NCI-H748 (cell line): ENCODE data around the gene VCL.
"Not testable (repeated sequence)": the region's sequence is repeated elsewhere in the genome, so short reads cannot be mapped to it uniquely, and the experiment has no call there.

Experiments
- DNase-seq: peaks from one replicate; lab custom pipeline; 2025; ENCODE audit not compliant: unreplicated experiment; lab: John Stamatoyannopoulos, UW

VCL gene

DNA sequence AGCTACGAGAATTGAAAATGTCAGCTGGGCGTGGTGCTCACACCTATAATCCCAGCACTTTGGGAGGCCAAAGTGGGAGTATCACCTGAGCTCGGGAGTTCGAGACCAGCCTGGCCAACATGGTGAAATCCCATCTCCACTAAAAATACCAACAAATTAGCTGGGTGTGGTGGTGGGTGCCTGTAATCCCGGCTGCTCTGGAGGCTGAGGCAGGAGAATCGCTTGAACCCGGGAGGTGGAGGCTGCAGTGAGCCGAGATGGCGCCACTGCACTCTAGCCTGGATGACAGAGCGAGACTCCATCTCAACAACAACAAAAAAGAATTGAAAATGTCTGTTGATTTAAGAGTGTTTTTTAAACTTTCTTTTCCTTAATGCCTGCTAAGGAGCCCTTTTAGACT lies 149.1 kb downstream of the VCL start:
- not testable (repeated sequence) for DNase-seq

DNA sequence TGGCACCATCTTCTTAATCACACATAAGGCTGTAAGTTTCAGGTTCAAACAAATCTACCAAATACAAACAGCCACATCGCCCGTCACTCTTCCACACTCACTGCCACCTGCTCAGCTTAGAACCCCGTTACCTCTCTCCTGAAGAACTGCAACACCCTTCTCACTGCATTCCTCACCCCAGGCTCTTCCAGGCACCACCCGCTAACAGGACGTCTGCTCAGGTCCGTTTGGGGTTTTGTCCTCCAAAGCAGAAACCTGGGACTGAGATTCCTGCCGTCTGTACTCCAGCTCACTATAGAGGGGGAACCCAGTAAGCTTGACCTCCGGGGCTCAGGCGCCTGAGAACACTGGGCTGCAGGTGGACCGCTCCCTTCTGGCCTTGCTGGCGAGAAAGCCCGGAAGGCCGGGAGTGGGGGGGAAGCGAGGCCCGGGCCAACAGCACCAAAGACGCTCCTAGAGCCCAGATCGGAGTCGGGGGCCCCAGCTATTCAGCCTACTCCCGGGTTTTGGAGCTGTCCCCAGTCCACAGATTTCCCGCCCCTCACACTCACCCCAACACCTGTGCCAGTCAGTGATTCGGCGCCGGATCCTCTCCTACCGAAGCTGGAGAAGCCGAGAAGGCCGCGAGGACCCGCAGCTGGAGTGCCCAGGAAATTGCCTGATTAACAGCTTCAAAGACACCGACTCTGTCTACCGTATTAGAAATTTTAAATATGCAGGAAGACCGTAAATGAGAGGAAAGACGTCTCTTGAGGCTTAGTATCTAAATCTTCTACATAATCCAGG lies 152.5 kb downstream of the VCL start, which contains the start of gene AP3M1:
TSS of gene AP3M1 (minus strand) at position 625 of the 786 bp plus-strand sequence. CDS start 12,449 bp downstream, outside the sequence.
- peak; percentile 89 for DNase-seq

DNA sequence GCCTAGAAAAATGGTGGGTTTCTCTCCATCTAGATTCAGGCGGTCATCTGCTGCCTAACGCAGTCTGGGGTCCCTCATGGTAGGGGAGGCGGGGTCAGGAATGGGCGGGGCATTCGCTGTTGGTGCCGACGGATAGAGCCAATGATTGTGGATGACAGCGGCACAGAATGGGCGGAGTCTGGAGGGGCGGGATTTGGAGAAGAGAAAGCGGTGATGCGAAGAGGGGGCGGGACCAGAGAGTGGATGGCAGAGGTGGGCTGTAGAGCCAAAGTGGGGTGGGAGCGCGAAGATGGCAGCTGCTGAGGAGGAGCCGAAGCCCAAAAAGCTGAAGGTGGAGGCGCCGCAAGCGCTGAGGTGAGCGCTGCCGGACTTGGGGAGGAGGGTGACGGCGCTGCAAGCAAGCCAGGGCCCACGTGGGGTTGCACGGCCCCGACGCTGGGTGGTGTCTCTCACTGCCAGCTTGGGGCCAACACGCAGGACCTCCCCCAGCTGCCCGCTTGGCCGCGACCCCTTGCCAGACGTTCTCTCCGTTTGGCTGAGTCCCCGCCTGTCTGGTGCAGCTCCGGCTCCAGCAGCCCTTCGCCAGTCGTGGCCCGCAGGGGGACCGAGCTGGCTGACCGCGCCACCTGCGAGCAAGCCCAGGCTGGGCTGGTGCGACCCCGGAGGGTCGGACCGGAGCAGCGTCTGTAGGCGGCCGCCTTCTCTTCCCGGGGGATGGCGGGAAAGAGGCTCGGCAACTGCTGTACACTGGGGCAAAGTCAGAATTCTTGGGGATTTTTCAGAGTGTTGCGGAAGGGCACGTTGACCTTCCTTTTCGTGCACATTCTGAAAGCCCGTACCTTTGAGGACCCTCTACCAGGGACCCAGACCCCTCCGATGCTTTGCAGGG lies 153.3 kb downstream of the VCL start, which contains the start of gene ADK:
TSS of gene ADK (plus strand) at position 232 of the 889 bp plus-strand sequence. CDS start at position 290, 58 bp downstream.
- DNase-seq, result peak; percentile 96

DNA sequence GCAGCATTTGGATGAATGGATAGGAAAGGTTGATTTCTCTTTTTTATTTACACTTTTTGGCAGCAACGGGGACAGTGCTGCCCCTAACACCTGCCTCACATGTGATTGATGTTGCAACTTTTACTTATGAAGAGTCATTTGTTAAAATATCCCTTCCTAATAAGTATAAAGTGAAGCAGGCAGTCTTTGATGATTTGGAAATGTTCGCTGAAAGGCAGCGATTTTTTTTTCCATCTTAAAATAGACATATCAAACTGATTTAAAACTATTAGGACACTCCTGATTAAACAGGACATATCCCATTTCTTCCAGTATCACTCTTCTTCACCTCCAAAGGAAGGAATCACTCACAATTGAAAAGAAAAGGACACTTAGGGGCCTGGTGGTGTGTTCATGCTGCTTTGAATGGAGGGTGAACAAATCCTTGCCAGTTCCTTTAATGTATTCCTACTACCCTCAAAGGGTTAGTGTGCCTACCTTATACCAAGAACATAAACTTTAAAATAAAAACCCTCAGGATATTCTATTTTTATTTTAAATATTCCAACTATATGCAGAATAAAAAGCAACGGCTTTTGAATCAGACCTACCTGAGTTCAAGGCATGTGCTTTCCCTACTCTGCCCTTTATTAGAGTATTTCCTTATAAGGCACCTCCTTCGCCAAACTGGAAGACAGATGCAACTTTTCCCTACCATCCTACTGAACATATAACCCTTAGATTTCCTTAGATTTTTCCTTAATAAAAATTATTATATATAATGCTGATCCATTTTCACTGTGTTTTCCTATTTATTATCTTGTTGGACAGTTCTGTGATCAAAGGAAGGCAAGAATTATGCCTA lies 154.2 kb downstream of the VCL start:
- DNase-seq, result no peak

DNA sequence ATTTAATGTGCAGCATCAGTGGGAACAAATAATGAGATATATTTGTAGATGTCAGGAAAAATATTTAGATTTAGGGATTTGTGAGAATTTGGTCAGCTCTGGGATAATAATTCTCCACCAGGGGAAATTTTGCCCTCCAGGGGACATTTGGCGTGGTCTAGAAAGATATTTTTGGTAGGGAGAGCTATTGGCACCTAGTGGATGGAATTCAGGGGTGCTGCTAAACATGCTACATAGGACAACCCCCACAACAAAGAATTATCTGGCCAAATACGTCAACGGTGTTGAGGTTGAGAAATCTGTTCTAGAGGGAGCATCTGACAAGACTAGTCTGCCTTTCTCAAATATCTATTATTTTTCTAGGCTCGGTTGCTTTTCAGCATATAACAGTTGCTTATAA lies 155.2 kb downstream of the VCL start:
- no peak for DNase-seq

DNA sequence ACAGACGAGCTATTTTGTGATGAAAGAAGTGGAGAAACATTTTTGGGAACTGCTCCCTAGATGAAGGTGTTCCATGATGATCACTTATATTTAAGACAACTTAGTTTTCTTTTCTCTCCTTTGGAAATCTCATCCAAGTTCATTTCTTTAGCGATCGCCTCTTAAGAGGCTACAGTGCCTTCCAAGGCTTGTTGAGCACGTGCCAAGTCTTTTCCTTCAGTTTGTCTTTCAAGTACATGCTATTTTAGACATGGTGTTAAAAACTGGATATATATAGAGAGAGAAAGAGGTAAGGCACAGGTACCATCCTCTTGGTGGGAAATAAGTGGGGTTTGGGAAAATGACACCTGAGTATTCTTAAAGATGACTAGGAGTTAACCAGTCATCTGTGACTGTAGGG lies 155.8 kb downstream of the VCL start:
- DNase-seq, result no peak

DNA sequence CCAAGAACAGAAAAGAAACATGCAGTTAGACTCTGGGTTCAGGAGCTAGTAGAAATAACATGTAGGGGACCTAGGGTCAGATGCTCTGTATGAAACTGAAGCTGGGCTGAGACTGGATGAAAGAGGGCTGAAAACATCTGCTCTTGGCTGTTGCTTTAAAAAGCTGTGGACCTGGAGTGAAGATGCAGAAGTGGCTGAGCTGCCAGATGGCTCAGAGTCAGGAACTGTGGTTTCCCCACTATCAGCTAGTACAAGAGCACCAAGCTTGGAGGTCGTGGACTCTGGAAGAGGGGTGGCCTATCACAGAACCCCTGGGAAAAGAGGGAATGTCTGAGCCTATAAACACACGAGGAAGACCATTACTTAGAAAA lies 159.0 kb downstream of the VCL start:
- DNase-seq, result no peak

DNA sequence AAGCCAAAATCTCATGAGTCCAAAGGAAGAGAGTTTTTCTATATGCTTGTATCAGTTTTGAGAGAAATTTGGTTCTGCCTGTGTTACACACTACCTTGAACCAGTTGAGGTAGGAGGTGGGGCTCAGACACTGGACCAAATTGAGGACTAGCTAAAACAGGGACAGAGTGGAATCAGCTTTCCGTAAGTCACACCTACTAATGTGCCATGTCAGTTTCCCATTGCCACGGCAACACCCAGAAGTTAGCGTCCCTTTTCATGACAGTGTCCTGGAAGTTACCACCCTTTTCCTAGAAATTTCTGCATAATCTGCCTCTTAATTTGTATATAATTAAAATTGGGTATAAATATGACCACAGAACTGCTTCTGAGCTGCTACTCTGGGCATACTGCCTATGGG lies 162.1 kb downstream of the VCL start:
- no peak for DNase-seq

DNA sequence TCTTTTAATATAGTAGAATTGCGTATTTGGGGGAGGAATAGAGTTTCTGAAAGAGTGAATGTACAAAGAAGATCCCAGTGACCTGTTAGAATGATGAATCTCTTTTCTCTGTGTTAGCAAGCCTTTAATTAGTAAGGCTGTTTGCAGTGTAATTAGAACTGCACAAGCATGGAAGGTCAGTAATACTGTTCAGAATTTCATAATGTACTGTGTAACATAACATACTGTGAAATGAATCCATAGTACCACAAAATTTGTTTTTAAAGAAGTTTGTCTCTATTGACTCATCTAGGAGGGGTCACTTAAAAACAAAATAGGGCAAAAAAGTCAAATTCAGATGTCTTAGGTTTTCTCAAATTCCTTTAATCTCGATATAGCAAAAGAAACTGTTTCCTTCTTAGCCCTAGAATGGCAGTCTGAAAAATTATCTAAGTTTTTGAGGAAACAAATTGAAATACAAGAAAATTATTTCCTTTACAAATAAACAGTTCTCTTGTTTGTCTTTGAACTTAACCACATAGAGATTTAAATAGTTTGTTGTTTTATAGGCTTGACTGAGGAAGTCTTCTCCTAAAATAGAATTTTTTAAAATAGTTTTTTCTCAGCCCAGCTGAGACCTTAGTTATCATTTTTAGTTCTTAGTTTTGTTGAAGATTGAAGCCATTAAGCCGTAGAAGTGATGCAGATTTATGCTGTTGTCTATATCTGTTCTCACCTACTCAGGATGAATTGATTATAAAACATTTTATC lies 165.6 kb downstream of the VCL start:
- DNase-seq, result no peak

DNA sequence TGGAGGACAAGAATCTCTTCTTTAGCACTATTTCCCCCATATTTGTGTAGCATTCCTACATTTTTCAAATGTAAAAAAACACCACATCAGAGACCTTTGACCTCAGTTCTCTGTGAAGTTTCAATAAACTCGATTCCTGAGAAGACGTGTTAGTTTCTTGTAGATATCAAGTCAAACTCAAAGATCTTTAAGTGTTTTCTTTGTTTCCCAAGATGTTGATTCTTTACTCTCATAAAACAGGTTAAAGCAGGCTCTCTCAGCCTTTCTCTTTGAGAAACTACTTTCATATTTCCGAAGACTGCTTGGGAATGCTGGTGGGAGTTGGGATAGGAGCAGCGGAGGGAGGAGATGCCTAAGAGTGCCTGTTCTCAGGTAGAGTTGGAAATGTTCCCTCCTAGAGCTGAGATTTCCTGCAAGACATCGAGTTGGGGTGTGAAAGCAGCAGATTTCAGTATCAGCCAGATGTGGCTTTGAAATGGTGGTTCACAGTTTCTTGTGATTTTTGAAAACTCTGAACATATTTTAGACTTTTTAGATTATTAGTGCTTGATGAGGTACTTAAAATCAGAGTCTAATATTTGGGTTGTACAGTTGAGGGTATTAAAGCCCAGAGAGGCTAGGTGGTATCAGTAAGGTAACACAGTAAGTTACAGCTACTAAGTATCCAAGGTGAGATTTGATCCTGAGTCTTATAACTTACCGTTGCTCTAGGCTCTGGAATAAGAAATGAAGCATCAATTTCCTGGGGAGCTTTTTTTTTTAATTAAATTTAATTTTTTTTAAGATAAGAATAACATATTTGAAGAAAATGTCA lies 167.0 kb downstream of the VCL start:
- DNase-seq, result no peak

DNA sequence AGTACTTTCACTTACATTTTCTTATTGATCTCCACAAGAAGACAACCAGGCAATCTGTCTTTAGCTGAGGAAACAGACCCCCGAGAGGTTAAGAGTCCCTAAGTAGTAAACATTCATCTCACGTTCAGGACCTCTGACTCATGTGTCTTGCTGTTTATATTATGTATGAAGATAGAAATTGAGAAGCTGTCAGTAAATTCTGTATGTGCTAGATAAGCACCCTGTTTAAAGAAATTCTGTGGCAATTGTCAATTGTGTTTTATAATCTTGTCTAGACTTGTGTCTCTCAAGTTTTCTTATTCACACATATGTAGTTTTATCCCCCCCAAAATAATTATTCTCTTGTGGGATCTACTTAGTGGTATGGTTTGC lies 167.6 kb downstream of the VCL start:
- DNase-seq, result no peak

DNA sequence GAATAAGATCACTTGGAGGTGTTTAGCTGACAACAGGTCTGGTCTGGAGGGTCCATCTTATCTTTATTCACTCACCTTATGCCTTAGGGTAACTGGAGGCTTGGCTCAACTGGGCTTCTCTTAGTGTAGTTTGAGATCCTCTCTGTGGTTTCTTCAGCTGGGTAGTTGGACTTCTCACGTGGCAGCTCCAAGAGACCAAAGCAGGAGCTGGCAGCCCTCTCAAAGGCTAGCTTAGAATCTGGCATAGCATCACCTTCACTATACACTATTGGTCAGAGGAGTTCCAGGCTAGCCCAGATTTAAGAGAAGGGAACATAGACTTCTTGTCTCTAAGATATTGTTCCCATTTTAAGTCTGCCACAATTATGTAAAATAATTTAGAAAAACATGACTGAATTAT lies 169.5 kb downstream of the VCL start:
- no peak for DNase-seq
